HL-60/S4 treated with phorbol 12-myristate 13-acetate at 8.2 ng/mL for 4 days and 3 days (cell line): ENCODE data around the gene LILRB5.
"Not testable (repeated sequence)": the region's sequence is repeated elsewhere in the genome, so short reads cannot be mapped to it uniquely, and the experiment has no call there.

Experiments used
- in situ Hi-C: fragments of 300-500 bp; cut with MboI; formaldehyde crosslinking; loops from 2 replicates; pipeline ENCODE4 v1.15.0; 2022; ENCODE audit warnings: low sequenced_read_pairs

LILRB5 gene

GRCh38 chr19:54257116-54257480 is at the start of gene LILRB5:
Gene LILRB5, minus strand, starts transcription at chr19:54257273. Its CDS starts 80 bp downstream, at chr19:54257193.
- in situ Hi-C loops = no loop called here

- in situ Hi-C loops = no loop called here
Measured at GRCh38 chr19:54305141-54305540, 48.1 kb upstream of the LILRB5 start.

- in situ Hi-C loops = no loop called here
Measured at GRCh38 chr19:54302257-54302656, 45.2 kb upstream of the LILRB5 start.

- in situ Hi-C loops = no loop called here
Measured at GRCh38 chr19:54299515-54299914, 42.4 kb upstream of the LILRB5 start.

GRCh38 chr19:54299126-54299498 is 42.0 kb upstream of the LILRB5 start:
- in situ Hi-C loops = no loop called here

GRCh38 chr19:54298357-54299125 is 41.5 kb upstream of the LILRB5 start:
- in situ Hi-C loops = no loop called here

- in situ Hi-C loops = no loop called here
Measured at GRCh38 chr19:54297759-54298305, 40.8 kb upstream of the LILRB5 start.

GRCh38 chr19:54294539-54294938 is 37.5 kb upstream of the LILRB5 start:
- in situ Hi-C loops = no loop called here

GRCh38 chr19:54289160-54289559 is 32.1 kb upstream of the LILRB5 start:
- in situ Hi-C loops = not testable (repeated sequence)

GRCh38 chr19:54287456-54287855 is 30.4 kb upstream of the LILRB5 start:
- in situ Hi-C loops = no loop called here

- in situ Hi-C loops = not testable (repeated sequence)
Measured at GRCh38 chr19:54286283-54286682, 29.2 kb upstream of the LILRB5 start.

GRCh38 chr19:54285427-54286056 is 28.5 kb upstream of the LILRB5 start:
- in situ Hi-C loops = not testable (repeated sequence)

GRCh38 chr19:54282686-54283470 is 25.8 kb upstream of the LILRB5 start:
- in situ Hi-C loops = no loop called here

- in situ Hi-C loops = not testable (repeated sequence)
Measured at GRCh38 chr19:54281729-54282075, 24.6 kb upstream of the LILRB5 start.

- in situ Hi-C loops = no loop called here
Measured at GRCh38 chr19:54281007-54281728, 24.1 kb upstream of the LILRB5 start, which contains the start of gene LILRB2. Gene LILRB2, minus strand, starts transcription at chr19:54281110. Its CDS starts 614 bp downstream, at chr19:54280496.

- in situ Hi-C loops = not testable (repeated sequence)
Measured at GRCh38 chr19:54280441-54280840, 23.4 kb upstream of the LILRB5 start.

GRCh38 chr19:54280025-54280424 is 23.0 kb upstream of the LILRB5 start:
- in situ Hi-C loops = not testable (repeated sequence)

- in situ Hi-C loops = no loop called here
Measured at GRCh38 chr19:54279406-54279962, 22.4 kb upstream of the LILRB5 start.

- in situ Hi-C loops = not testable (repeated sequence)
Measured at GRCh38 chr19:54278571-54279195, 21.6 kb upstream of the LILRB5 start.

GRCh38 chr19:54278056-54278455 is 21.0 kb upstream of the LILRB5 start:
- in situ Hi-C loops = not testable (repeated sequence)
